Raji (cell line): Measurements from ENCODE around the gene DDX25.

Experiments
- POLR2A ChIP-seq: IDR thresholded peaks from 2 replicates; pipeline ENCODE4 v1.6.1; 2011; ENCODE audit warnings: low read depth, low read length, control low read depth; ENCODE audit not compliant: insufficient read depth

Gene DDX25

DNA sequence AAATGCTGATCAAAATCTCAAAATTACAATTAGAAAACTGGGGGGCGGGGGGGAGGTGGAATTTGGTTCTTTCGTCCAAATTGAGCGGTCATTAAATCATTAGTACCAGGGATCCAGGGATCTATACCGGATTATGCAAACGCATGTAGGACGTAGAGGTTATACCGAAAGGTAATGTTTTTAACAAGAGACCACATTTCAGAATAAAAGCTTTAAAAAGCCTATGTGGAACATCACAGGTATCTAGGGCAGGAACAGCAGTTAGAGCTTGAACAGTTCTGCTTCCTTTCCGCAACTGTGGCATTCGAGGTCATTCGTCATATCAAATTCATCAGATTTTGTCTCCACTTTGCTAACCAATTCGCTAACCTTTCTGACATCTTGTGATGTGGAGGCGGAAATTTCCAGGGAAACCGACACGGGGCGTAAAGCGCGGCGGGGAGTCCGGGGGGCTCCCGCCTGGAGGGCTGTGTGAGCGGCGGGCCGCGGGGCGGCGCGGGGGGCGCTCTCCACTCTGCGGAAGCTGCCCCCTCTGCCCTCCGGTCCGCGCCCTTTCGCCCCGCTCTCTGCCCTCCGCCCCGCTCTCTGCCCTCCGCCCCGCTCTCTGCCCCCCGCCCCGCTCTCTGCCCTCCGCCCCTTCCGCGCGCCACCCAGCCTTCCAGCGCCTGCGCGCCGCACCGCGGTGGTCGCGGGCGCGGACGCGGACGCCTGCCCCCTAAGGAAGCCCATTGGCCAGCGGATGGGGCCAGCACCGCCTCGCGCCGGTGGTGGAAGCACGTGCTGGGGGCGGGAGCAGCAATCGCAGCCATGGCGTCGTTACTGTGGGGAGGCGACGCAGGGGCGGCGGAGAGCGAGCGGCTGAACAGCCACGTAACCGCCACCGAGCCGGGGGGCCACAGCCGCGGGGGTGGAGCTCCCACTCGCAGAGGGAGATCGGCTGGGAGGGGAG is at the start of gene DDX25:
DDX25 (plus strand) TSS at position 798 of the 949 bp plus-strand sequence; CDS start at position 808, 10 bp downstream.
- no peak for TF ChIP-seq POLR2A

DNA sequence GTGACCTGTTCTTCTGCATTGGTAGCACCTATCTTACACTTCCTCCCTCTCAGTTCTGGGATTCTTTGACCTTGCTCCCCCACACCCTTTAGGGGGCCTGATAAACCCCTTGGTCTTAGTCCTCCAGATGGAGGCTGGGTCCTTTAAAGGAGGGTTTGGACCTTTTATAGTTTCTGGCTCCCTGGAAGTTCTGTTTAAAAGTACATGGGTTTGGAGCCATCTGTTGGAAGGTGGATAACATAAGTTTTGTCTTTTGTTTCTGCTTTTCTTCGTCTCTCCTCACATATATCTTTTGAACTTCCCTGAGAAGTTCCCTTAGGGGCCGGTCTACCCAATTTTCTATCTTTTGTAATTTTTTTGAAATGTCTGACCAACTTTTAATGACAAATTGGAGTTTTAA is 34.8 kb upstream of the DDX25 start:
- TF ChIP-seq POLR2A, result no peak

DNA sequence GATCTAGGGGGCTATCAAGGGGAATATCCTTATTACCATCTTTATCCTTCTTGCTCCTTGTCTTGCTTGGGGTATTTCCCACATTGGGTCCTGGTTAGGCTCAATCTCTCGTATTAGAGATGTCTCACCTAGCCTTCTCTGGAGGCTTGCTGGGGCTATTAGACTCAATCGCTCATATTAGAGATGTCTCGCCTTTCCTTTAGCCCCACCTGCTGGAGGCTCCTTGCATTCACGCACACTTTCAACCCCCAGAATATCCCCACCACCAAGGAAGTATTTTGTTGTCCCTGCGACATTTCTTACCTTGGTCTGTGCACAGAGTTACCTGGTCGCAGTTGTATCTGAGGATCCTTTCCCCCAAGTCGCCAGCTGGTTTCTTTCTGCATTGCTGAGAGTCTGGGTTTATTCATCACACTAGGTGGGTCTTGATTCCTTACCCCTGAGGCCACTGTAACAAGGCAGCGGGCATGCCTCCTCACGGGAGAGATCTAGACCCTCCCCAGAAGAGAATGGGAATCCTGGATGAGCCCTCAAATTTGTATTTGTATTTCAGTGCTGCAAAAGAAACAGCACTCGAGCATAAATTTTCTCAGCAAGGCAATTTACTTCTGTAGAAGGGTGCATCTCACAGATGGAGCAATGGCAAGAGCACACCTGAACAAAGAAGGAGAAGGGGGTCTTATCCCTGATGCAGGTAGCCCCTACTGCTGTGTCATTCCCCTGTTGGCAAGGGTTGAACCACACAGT is 32.7 kb upstream of the DDX25 start:
- no peak for TF ChIP-seq POLR2A

DNA sequence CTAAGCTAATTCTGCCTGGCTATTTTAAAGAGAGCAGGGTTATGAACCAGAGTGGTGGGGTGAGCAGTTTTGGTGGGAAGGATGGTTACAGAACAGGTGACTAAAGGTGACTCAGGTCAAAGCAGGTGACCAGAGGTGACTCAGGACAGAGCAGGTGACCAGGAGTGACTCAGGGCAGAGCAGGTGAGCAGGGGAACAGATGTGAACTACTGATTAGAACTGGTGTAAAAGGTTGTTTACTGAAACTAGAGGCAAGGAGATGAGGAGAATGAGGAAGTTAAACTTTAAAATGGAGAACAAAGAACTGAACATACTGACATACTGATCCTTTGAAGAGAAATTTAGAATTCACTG is 32.2 kb upstream of the DDX25 start:
- no peak for TF ChIP-seq POLR2A

DNA sequence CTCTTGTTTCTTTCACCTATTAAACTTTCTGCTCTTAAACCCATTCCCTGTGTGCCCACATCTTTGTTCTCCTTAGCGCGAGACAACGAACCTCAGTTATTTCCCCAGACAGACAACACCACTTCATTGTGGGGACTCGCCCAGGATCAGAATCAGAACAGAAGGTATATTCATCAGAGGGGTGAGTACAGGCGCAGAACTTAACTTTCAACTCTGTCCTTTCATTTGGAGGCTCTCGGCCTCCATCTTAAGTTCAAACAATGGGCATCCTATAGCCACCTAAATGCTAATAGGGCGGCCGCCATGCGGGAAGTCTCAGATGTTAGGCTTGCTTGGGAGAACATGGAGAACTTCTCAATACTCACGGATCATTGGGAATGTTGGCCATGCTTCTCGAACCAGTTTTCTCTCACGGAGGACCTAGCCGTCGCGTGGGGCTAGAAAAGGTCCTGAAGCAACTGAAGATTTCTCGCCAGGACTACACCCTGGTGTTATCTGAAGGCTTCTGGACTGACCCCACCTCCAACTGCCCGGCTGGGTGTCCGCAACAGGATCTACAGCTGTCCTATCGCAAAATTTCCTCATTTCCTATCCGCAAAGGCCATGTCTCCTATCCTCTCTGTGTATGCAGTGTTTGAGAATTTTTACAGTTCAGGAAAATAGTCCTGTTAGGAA is 30.3 kb upstream of the DDX25 start:
- no peak for TF ChIP-seq POLR2A

DNA sequence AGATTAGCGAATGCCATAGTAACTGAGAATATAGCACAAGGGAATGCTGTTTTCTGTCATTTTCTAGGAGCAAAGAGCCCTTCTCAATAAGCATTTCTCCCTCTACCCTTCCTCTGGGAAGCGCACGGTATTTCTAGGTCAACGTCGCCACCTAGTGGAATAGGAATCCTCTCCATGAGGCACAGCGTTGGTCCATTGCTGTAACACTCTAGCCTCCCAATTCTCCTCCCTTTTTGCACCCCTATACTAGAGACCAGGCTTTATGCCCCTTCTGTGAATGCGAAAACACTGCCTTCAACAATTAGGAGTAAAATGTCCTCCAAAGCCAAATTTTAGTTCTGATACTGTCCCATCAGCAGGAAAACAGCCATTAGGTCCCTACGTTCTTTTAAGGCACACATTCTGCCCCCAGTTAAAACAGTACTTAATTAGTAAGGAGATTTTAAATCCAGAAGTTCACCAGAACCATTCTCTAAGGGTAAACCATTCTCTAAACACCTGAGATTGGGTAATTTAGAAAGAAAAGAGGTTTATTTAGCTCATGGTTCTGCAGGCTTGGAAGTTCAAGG is 29.7 kb upstream of the DDX25 start:
- no peak for TF ChIP-seq POLR2A

DNA sequence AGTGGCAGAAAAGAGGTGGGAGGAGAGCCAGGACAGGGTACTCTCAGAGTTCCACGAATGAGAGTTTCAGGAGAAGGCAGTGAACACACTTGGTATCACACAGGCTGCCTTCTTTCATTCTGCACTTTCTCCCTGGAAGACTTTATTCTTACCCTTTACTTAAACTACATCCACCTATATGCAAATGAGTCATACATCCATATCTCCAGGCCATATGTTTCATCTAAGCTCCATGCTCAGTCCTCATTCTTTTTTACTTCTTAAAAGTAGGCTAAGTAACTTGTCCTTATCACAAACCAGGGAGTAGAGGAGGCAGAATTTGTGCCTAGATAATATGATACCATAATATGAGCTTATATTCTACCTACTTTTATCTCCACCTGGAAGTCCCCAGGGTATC is 23.0 kb upstream of the DDX25 start:
- no peak for TF ChIP-seq POLR2A

DNA sequence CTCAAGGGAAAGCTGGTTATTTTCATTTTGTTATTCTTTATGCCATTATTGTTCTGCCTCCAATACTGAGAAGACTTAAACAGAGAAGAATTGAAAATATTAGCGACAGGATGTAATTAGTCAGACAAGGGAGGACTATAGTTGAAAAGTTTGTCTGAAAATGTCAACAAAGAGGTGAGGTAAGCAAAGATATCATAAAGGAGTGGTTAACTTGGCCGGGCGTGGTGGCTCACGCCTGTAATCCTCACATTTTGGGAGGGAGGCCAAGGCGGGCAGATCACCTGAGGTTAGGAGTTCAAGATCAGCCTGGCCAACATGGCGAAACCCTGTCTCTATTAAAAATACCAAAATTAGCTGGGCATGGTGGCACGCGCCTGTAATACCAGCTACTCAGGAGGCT is 20.9 kb upstream of the DDX25 start:
- no peak for TF ChIP-seq POLR2A

DNA sequence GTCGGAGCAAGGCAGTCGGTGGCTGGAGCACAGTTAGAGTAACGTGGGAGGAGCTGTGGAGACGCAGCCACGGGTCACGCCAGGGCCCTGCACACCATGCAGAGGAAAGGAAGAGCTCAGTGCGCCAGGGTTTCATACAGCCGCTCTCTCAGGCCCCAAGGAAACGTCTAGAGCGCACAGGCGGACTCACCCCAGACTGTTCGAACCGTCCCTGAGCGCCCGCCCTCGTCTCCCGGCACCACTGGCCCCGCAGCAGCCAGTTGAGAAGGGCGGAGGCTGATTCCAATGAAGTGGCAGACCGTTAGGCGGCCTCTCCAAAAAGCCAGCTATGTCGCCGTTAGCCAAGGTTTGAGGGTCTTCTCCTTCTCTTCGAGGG is 17.3 kb upstream of the DDX25 start:
- no peak for TF ChIP-seq POLR2A

DNA sequence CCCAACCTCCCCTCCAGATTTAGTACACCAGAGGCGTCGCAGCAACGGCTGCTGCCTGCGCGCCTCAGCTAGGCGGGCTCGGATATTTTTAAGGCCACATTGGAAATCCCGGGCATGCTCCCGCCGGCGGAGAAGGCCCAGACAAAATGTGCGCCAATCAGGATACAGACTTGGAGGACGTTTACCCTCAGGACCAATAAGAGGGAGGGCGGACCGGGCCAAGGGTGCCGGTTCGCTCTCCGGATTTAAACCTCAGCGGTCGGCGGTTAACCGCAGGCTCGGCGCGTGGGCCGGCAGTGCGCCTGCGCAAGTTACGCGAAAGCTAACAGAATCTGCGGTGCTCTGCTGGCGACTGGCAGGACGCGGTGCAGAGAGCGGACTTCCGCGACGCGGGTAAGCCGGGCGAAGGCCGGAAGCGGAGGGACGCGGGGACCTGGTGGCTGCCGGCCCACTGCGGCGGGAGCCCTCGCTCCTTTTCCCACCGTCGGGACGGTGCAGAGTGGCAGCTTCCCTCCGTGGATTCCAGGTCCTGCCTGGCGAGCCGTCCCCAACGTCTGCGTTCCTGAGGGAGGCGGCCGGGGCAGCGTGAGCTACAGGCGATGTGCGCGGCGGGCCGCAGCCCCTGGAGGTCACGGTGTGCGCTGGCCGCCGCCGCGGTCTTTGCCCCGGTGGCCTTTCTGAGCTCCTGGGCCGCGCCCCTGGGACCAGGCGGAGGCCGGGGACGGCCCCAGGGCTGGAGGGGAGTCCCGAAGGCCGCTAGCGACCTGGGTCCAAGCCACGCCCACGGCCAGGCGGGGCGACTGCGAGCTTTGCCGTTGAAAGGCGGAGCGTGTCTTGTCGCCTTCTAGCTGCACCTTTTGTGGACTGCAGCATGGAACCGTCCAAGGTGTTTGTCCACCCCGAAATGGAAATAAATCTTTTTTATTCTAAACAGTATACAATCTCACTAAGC is 16.7 kb upstream of the DDX25 start, which contains the start of gene HYLS1:
HYLS1 (plus strand) TSS at position 296 of the 952 bp plus-strand sequence. CDS start 11,701 bp downstream, outside the sequence.
- peak; percentile 81 for TF ChIP-seq POLR2A

DNA sequence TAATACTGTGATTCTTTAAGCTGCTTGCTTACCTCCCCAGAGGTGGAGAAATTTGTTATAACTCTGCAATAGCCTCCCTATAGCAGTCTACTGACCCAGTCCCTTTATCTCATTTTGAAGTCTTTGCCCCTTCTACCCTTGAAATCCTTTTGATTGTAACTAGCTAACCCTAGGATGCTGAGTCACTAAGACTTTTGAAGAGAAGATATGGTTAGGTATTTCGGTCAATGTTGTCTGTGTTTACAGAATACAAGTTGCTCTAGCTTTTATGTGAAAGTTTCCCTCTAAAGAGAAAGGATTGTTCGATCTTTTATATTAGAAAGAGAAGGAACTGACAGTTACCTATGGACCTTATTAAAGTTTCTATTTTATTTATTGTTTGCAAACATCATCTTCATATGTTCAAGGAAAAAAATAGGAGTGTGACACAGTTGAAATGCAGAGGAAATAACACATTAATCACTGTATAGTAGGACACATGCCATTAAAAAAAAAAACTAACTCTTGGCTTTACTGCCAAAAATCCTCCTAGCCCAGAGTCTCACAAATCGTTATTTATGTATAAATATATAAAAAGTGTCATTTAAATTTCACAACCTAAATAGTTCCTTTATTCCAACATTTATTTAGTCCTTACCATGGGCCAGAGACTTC is 13.7 kb upstream of the DDX25 start:
- no peak for TF ChIP-seq POLR2A

DNA sequence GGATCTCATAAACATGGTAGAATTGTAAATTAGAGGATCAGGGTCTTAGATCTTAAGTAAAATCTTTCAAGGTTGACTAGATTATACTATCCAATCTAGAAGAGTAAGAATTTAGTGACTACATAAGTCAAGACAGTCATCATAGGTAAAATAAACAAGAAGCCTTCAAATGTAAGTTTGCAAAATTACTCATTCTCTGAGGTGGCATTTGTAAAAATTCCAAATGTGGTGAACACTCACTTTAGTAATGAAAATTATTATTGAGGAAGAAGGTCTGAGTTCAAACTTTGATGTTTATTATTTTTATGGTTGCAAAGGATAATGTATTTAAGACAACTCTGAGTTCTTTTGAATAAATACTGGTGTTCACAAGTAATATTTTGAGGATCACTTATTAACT is 12.2 kb upstream of the DDX25 start:
- no peak for TF ChIP-seq POLR2A

DNA sequence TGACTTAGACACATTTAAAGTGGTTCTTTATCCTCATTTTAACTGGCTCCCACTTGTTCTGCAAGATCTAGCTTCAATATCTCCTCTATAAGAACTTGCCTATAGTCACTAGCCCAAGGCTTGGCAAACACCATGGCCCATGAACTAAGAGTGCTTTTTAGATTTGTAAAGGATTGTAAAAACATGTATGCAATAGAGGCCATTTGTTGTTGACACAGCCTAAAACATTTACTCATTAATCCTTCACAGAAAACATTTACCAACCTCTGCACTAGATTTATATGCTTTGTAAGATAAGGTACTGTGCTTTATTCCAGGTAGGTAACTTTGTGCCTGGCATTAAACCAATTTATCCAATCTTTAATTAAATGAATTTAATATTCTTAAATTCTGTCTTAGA is 11.3 kb upstream of the DDX25 start:
- no peak for TF ChIP-seq POLR2A

DNA sequence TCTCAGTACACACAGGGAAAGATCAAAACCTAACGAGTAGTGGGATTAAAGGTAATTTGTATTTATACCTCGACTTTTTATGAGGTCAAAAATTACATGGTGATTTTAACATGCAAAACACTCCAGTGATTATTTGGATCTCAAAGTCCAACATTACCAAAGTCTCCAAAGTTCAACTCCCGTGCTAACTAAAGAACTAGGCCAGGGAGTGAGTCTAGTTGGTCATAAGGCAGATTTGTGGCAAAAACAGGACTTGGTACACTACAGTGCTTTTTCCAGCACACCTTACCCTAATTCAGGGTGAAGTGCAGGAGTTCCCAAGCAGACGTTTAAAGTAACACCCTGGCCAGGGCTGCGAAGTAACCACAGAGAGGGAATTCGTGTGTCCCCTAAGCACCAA is 2.4 kb upstream of the DDX25 start:
- no peak for TF ChIP-seq POLR2A
